ENCODE data around the gene CELSR1. TPM values are rescaled to one million over a fixed set of nuclear protein-coding genes. Genes with fewer than 3 reads are reported as not detected.
A peak's percentile ranks its signal among the peaks of the same experiment; 100 is the strongest.

The CELSR1 gene
- total and polyA plus RNA-seq, 2 donors from 2014 or later = 15.7 to 49.9 TPM

GRCh38 chr22:46339956-46340355 is 197.5 kb downstream of the CELSR1 start:
- H3K36me3 ChIP-seq (ENCODE audit: control insufficient read depth in 2 of 3, insufficient read depth in 3 of 3, low read length in 3 of 3) = peaks cover 5 to 44% (median 25%) of the 10 kb centered on the region in 3 donors
- peaks cover 0 to 15% (median 4%) of the 10 kb centered on the region in 3 donors for H3K4me1 ChIP-seq (ENCODE audit: control insufficient read depth in 2 of 3, insufficient read depth in 2 of 3, low read depth in 1 of 3, low read length in 3 of 3)
- DNase-seq (peak in 1 of 5 donors; percentile 46), FAIRE-seq (no peak)
- H3K4me3 ChIP-seq (ENCODE audit: low read length in 3 of 3) = no peak overlapping the region
- no peak overlapping the region for H3K9ac ChIP-seq (ENCODE audit: low read length in 3 of 3)
- H3K27me3 ChIP-seq (ENCODE audit: control insufficient read depth, insufficient read depth, low read length) = no peaks in the 10 kb centered on the region
- no peak overlapping the region for H3K27ac ChIP-seq (ENCODE audit: low read depth in 2 of 2, low read length in 2 of 2)
- no peaks in the 10 kb centered on the region for H3K9me3 ChIP-seq (ENCODE audit: control insufficient read depth in 2 of 3, insufficient read depth in 1 of 3, low read length in 3 of 3)
- no peak for TF ChIP-seq CTCF (IDR thresholded peaks at IDR 0.05; ENCODE audit: borderline replicate concordance, extremely low read depth, insufficient read depth)
- intact Hi-C loops (cut with DNase I) = no loop called here

GRCh38 chr22:46338636-46339035 is 198.8 kb downstream of the CELSR1 start:
- Histone ChIP-seq H3K9me3 (ENCODE audit: control insufficient read depth in 2 of 3, insufficient read depth in 1 of 3, low read length in 3 of 3) (no peaks in the 10 kb centered on the region), H3K27ac (ENCODE audit: low read depth in 2 of 2, low read length in 2 of 2) (no peak overlapping the region), H3K4me3 (ENCODE audit: low read length in 3 of 3) (no peak overlapping the region), H3K4me1 (ENCODE audit: control insufficient read depth in 2 of 3, insufficient read depth in 2 of 3, low read depth in 1 of 3, low read length in 3 of 3) (peaks cover 0 to 15% (median 4%) of the 10 kb centered on the region in 3 donors), H3K27me3 (ENCODE audit: control insufficient read depth, insufficient read depth, low read length) (no peaks in the 10 kb centered on the region), H3K9ac (ENCODE audit: low read length in 3 of 3) (no peak overlapping the region), H3K36me3 (ENCODE audit: control insufficient read depth in 2 of 3, insufficient read depth in 3 of 3, low read length in 3 of 3) (peaks cover 5 to 32% (median 18%) of the 10 kb centered on the region in 3 donors)
- TF ChIP-seq CTCF (IDR thresholded peaks at IDR 0.05; ENCODE audit: borderline replicate concordance, extremely low read depth, insufficient read depth) = no peak
- intact Hi-C loops (cut with DNase I) = no loop called here
- FAIRE-seq (no peak), DNase-seq (peak in 1 of 5 donors; percentile 32)

- Histone ChIP-seq H3K27ac (ENCODE audit: low read depth in 2 of 2, low read length in 2 of 2) (no peak overlapping the region), H3K9me3 (ENCODE audit: control insufficient read depth in 2 of 3, insufficient read depth in 1 of 3, low read length in 3 of 3) (no peaks in the 10 kb centered on the region), H3K4me1 (ENCODE audit: control insufficient read depth in 2 of 3, insufficient read depth in 2 of 3, low read depth in 1 of 3, low read length in 3 of 3) (peaks cover 0 to 15% (median 4%) of the 10 kb centered on the region in 3 donors), H3K36me3 (ENCODE audit: control insufficient read depth in 2 of 3, insufficient read depth in 3 of 3, low read length in 3 of 3) (peaks cover 5 to 29% (median 14%) of the 10 kb centered on the region in 3 donors), H3K4me3 (ENCODE audit: low read length in 3 of 3) (no peak overlapping the region), H3K9ac (ENCODE audit: low read length in 3 of 3) (no peak overlapping the region), H3K27me3 (ENCODE audit: control insufficient read depth, insufficient read depth, low read length) (no peaks in the 10 kb centered on the region)
- TF ChIP-seq CTCF (IDR thresholded peaks at IDR 0.05; ENCODE audit: borderline replicate concordance, extremely low read depth, insufficient read depth) = no peak
- intact Hi-C loops (cut with DNase I) = no loop called here
- DNase-seq (peak in 1 of 5 donors; percentile 46), FAIRE-seq (no peak)
Observed at GRCh38 chr22:46337870-46338269, 199.6 kb downstream of the CELSR1 start.

Data from kidney (tissue), 14 donors.